Endometrial microvascular endothelial cells (primary cell): Measurements from ENCODE around the gene CIB4. TPM values are rescaled to one million over a fixed set of nuclear protein-coding genes. Genes with fewer than 3 reads are reported as not detected.
"Not testable (repeated sequence)": the region's sequence is repeated elsewhere in the genome, so short reads cannot be mapped to it uniquely, and the experiment has no call there.

Experiments used
- in situ Hi-C: cut with HindIII; loops from 2 replicates; pipeline ENCODE4 v1.10.0; 2017; ENCODE audit warnings: low sequenced_read_pairs, low pct_unique_long_range_greater_than_20kb; ENCODE audit errors: inconsistent ontology term
- total RNA-seq: library from RNA; depleted of rRNA; stranded (reverse); fragments of >200 nt; gene quantifications from one replicate; pipeline ENCODE4 v1.2.3, GENCODE V29; 2015; ENCODE audit errors: inconsistent ontology term

CIB4 gene
- total RNA-seq, 1 donor from 2014 or later, result not detected

DNA sequence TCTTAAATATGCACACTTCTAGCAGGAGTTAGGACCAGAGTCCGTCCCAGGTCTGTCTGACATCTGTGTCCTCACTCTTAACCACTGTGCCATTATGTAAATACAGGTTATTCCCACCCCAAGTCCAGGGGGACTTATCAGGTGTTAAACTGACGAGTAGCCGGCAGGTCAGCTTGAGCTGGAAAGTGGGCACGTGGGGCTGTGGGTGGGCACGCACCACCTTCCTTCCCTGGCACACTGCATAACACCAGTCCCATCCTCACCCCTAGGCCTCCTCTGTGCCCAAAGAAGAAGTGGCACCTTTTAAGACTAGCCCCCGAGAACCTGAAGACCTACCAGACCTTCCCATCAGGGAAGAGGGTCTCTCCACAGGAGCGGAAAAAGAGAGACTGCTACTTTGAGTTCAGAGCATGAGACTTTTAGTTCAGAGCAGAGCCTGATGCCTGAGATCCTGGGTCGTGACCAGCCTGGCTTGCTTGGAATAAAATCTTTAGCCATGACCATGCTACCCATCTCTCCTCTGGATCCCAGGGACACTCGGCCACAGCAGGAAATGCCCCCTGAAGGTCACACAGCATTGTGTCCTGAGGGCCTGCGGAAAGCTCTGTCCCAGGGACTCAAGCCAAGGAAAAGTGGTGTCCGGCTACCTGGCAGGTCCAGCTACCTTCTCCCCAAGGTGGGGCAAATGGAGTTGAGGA lies 62.0 kb downstream of the CIB4 start:
- in situ Hi-C loops, result no loop called here

DNA sequence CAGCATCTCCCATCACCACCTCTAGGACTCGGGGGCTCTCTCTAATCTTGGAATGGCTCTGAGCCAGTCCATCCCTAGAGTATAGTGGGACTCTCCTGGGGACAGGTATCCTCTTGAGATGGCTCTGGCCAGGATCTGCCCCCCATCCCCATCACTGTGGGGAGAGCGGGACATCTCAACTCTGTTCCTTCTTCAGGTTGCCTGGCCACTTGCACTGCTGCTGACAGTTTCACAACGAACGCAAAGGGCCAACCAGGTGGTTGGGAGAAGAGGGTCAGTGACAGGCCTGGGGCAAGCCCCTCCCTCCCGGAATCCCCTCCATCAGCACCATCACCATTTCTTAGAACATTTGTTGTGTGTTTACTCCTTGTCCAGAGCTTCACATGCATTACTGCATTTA lies 62.6 kb downstream of the CIB4 start:
- in situ Hi-C loops, result no loop called here

DNA sequence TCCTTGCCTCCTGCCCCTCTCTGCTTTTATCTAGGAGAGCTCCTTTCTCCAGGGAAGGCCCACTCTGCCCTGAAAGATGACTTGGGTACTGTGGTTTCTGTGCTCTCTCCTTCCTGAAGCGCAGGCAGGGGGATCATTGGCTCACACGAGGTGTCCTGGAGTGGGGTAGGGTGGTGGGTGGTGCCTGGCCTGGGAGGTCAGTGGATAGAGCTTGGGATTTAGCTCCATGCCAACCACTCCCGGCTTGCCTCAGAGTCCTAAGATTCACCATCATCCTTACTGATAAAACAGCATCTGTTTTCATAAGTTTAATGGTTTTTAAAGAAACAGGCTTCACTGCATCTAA lies 63.1 kb downstream of the CIB4 start:
- in situ Hi-C loops, result no loop called here

DNA sequence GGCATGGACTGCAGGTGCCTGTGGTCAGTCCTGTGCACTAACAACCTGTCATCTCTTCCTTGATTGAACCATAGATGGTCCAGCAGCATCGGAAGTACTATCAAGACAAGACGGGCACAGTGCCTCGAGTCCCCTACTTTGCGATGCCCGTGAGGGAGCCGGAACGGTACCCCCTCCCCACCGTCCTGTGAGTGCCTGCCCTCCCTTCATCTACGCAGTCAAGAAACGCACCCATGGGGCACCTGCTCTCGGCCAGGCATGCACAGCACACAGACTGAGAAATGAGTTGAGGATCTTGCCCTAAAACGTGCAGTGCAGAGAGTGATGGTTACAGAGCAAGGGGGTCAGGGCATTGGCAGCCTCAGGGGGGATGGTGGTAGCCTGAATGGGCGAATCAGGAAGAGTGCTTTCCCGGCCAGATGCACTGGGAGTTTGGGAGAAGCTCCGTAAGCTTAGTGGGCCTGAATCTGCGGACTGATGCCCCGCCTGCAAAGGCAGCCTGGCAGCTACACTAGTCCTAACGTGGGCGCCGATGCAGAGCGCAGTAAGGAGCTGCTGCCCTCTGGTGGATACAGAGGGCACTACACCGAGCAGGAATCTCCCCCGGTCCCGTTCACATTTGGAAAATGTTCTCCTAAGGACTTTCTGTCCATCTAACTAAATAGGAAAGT lies 63.6 kb downstream of the CIB4 start:
- in situ Hi-C loops, result no loop called here

DNA sequence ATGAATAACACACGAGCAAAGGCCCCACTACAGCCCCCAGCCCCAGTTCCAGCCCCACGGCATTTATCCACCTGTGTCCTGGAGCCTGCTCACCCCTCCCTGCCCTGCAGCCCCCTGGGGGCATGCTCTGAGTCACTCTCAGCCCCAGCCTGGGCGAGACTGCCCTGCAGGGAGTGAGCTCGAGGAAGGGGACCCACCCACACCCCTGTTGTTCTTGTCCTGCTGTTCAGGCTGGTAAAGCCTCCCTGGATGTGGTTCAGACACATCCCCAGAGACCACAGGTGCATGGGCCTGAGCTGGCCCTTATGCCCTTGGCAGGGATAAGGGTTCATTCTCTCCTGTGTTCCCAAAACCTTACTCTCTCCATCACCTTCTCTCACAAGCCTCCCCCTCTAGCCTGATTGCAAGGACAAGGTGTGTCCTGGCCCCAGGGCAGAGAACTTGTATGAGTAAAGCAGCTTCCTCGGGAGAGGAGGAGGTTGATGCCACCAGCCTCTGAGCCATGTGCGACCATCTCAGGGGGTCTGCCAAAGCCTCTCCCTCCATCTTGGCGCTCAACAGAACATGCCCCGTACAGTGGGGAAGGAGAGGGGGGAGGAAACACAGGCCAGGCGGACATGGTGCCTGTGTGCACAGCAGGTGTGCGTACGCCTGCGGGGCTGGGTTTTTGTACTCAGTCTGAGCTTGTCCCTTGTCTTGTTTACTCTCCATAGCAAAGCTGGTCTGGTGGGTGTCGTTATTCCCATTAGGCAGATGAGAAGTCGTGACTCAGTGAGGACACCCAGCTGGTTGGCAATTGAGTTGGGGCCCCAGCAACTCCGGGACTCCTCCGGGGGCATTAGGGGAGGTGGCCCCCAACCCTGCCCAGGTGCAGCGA lies 64.4 kb downstream of the CIB4 start:
- in situ Hi-C loops, result no loop called here

DNA sequence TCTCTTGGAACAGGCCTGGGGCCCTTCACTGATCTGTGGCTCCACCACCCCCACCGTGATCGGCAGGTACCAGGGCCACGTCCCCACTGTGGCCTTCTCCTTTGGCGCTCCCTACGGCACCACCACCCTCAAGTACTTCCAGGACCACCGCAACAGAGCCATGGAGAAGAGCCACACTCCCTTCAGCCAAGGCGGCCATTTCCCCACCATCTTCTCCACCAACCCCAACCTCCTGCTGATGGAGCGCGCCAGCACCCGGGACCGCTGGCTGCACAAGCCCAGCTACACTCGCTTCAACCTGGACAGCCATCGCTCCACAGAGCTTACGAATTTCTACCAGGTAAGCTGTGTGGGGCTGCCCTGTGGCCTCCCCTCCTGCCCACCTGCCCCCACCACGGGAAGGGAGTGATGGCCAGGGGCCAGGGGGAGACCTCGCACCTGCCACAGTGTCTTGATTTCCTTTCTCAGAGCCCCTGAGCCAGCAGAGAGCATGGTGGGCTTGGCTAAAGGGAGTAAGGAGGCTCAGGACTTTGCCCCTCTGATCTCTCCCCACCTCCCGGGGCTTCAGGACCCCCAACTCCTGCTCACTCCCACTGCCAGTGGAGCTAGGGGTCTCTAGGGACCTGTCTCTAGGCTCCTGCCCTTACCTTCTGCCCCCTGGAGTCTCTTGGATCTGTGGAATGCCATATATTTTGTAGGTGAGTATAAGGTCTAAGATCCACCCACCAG lies 65.2 kb downstream of the CIB4 start:
- in situ Hi-C loops, result no loop called here

DNA sequence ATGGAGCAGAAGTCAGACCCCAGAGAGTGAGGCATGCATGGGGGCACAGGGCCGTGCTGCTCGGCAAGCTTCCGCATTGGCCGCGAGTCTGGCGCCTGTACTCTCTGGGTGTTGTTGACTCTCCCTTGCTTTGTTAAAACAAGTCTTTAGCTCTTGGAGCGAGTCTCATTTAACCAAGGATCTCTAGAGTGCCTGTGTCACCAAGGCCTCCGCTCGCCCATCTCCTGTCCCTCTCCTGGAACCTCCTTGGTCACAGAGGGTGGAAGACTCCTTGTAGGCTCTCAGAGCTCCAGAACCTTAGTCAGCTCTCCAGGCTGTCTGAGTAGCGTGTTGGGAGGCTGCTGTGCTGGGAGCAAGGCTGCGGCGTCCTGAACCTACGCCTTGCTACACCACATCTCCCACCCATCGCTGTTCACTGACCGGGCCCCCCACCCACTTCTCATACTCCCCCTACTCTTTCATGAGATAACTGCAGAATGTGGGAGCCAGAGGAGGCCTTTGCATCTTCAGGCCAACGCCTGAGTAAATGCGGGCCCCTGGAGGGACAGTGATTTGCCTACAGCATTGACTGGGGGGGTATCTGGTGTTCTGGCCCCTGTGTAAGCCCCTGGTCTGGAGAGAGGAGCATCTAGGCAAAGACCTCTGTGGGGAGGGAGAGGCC lies 66.1 kb downstream of the CIB4 start:
- in situ Hi-C loops, result no loop called here

DNA sequence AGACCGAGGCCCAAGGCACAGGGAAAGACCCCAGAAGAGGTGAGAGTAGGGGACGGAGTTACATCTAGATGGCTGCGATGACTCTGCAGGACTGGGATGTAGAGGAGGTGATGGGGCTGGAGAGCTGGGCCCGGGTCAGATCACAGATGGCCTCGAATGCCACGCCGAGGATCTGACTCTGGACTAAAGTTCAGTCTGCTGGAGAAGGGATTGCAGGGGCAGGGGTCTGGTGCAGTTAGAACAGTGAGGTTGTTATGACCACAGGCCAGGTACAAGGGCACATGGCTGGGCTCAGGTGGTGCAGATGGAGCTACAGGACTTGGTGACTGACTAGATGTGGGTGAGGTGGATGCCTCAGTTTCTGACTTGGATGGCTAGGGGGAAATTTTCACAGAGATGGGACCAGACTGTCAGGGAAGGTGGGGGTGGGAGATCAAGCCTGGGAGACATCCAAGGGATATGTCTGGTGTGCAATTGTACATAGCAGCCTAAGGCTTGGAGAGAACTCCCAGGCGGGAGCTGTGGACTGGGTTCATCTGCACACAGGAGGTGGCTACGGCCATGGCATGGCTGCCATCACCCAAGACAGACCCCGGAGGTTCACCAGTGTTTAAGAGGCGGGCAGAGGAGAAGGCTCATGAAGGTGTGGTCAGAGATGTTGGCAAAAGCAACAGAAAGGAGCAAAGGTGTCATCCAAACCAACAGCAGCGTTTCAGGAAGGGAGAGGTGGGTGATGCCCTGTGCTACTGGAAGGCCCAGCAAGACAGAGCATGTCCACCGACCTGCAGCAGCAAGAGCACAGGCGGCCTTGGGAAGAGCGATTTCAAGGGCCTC lies 66.9 kb downstream of the CIB4 start:
- in situ Hi-C loops, result no loop called here

DNA sequence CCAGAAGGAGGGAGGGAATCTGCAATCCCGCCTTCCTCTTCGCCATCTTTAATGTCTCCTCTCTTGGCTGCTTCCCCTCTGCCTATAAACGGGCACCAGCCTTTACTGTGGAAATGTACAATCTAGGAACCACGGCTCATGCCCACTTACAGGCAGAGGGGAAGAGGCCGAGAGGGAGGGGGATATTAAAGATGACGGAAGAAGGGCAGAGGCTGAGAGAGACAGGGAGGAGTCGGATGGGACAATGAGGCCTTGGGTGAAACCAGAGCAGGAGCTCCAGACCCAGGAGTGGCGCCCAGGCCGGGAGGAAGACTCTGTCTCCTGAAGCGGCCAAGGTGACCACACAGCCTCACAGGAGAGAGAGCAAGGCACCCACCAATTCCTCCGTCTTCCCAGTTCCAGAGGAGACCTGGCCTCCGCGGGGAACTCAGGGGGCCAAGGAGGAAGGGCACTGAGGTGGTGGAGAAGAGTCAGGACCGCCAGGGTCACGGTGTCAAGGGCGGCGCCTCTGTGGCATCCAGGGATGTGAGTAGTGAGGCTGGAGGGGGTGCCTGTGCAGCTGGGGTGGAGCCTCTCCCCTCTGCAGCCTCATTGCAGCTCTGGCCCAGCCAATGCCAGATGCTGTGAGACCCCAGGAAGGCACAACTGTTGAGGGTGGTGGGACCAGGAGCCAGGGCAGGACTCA lies 67.8 kb downstream of the CIB4 start:
- in situ Hi-C loops, result no loop called here

DNA sequence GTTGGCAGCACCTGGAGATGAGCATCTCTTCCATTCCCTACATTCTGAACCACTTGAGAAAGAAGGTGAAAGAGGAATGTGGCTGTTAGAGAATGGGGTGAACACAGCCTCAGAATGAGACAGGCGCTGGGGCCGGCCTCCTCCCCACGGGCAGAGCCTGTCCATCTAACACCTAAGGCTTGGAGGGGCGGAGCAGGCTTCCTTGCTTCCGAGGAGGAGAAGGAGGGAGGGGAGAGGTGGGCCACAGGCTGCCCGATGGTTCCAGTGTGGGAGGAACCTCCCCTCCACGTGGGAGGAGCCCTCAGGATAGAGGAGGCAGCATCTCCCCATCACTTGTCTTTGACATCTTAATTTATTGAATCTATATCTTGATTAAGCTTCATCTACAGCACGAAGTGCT lies 68.6 kb downstream of the CIB4 start:
- in situ Hi-C loops, result no loop called here

DNA sequence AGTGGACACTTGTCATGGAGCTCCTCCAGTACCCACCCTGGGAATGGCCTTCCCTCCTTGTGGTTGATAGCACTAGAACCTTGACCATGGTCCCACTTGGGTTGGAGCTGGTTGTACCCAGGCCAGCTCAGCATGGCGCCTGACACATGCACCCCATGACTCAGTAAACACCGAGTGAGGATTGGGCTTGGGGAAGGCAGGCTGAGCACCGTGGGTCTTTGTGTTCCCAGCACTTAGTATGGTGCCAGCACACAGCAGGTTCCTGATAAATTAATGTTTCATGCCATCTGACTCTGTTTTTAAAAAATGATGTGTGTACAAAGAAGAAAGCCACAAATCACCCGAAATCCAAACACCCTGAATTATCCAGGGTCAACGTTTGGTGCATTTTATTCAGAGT lies 69.8 kb downstream of the CIB4 start:
- in situ Hi-C loops, result no loop called here

DNA sequence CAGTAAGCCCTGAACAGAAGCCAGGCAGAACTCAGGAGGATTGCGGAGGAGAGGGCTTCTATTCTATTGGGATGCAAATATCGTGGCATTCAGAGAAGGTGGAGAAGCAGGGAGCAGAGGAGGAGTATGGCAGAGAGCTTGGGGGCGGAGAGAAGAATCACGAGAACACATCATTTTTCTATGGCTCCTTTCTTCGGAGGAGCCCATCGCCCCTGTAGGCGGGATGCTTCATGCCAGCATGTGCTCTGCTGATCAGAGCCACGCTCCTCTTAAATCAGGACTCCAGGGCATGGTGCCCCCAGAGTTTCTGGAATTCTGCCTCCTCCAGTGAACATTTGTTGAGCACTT lies 71.1 kb downstream of the CIB4 start:
- in situ Hi-C loops, result no loop called here

DNA sequence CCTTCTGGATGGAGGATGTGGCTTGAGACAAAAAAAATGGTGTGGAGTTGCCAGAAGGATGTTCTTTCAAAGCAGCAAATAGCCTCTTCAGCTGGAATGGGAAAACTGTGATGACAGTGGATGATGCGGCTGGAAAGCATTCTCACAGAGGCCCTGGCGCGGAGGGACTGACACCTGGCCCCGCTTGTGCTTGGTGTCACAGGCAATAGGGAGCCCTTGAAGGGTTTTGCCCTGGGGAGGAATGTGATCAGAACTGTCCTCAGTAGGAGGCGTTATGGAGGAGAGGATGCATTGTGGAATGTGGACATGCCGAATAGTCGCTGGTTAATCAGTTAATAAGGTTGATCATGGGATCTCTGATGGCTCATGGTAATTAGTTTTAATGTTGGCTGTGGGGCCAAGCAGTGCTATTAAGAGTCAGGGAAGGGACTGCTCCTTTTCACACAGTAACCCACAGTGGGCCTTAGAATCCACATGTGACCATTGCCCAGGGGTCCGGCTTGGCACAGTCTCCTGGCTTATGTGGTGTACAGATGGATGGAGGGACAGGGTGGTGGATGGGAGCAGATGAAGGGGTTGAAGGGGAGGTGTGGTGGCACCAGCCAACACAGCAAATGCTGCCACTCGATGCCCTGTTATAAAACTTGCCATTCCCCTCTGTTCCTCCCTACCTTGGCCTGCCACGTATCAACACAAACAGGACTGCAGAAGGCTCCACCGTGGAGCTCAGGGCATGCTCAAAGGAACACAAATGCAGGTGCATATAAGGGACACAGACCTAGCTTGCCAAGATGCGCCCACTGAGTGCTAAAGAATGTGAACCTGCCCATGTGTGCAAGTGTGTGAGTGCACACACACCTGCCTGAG lies 71.7 kb downstream of the CIB4 start:
- in situ Hi-C loops, result no loop called here

DNA sequence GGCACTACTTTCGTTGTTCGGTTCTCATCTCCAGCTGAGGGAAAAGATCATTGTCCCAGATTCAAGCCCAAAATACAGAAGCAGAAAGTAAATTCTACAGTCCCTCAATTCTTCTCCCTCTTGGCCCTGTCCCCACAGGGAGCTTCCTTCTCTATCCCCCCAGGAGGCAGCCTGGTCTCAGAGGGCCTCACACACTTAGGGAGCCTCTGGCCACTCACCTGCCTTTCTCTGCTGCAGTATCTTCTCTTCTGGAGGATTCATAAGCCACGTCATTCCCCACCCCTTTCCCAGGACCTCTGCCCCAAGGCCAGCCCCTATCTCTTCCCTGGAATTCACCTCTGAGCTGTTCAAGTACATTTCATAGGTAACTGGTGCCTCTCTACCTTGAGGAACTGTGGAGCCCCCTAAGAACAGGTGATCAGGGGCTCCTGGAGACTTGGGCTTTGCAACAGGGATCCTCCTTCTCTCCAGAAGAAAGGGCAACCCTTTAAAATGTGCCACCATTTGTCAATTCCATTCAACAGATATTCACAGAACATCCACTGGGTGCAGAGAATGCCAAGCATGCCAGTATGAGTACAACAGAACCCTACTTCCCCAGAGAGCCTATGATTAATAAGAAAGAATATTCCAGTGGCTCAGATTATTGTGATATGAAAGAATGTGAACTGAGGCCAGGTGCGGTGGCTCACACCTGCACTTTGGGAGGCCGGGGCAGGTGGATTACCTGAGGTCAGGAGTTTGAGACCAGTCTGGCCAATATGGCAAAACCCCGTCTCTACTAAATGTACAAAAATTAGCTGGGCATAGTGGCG lies 72.9 kb downstream of the CIB4 start:
- in situ Hi-C loops, result no loop called here

DNA sequence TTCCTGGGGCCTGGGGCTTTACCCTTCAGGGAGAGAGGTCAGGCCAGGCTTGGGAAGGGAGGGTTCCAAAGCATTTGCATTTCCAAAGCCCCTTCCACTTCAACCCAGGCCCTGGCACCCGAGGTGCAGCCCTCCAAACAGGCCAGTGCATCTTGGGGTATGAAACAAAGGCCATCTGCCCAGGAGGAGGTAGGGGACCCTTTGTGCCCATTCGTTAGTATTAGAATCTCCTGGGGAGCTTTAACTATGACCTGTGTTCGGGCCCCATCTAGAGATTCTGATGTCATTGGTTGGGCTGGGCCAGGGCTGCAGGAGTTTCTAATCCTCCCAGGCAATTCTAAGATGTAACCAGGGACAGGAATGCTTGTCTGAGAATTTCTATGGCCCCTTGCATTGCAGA lies 73.6 kb downstream of the CIB4 start:
- in situ Hi-C loops, result no loop called here

DNA sequence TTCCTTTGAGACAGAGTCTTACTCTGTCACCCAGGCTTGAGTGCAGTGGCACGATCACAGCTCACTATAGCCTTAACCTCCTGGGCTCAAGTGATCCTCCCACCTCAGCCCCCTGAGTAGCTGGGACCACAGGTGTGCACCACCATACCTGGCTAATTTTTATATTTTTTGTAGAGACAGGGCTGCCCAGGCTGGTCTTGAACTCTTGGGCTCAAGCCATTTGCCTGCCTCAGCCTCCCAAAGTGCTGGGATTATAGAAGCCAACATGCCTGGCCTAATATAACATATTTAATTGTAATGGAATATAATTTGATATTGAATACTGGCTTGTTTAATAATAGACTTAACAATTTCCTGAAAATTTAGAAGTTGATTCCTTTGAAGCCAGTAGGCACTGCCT lies 74.4 kb downstream of the CIB4 start:
- in situ Hi-C loops, result not testable (repeated sequence)
